WTC11 (cell line): ENCODE results near the gene C1orf198.

ENCODE experiments used
- CTCF ChIP-seq: fragments of 200-600 bp; IDR thresholded peaks from 2 replicates; pipeline ENCODE4 v1.8.0; 2022; ENCODE audit warnings: antibody characterized with exemption
- TCF7 ChIP-seq: sonication (generic); formaldehyde crosslinking; IDR thresholded peaks from 2 replicates; pipeline ENCODE4 v1.8.0; 2022; ENCODE audit warnings: mild to moderate bottlenecking, low read depth, missing genetic modification reagents, moderate library complexity
- TEAD1 ChIP-seq: sonication (generic); formaldehyde crosslinking; IDR thresholded peaks from 2 replicates; pipeline ENCODE4 v1.8.0; 2022; ENCODE audit warnings: mild to moderate bottlenecking, missing genetic modification reagents

DNA sequence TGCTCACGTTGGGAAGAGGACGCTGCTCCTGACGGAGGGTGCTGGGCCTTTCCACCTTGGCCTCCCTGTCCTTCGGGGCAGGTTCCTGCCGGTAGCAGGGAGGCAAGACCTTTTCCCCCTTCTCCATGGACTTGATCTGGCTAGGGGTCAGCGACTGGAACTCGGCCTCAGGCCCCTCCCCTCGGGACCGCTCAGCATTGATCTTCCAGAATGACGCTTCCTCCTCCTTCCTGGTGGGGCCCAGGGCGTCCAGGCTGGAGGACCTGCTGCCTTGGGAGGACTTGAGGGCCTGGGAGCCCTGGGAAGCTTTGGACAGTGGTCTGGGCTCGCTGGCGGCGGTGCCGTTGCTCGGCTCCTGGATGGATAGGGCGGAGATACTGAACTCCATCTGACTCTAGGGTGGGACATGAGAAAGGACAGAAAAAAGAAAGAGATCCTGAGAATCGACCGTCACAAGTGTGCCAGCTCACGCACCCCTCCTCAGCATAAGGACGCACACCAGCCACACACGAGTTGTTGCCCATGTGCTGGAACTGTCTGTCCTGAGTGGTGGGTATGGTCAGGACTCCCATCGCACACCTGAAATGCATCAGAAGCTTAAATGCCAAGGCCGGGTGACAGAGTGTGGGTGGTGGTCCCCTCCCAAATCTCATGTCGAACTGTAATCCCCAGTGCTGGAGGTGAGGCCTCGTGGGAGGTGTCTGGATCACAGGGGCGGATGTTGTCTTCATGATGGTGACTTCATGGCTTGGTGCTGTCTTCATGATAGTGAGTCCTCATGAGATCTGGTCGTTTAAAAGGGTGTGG, 24.6 kb downstream of the C1orf198 start:
- no peak for TF ChIP-seq TEAD1 (CRISPR knock-in tag)
- TF ChIP-seq TCF7 (CRISPR knock-in tag): no peak
- TF ChIP-seq CTCF: no peak
